Myocyte (in vitro differentiated cells): ENCODE measurements around the gene MCM8. TPM values are rescaled to one million over a fixed set of nuclear protein-coding genes. Genes with fewer than 3 reads are reported as not detected.
"Not testable (repeated sequence)": the region's sequence is repeated elsewhere in the genome, so short reads cannot be mapped to it uniquely, and the experiment has no call there.

ENCODE experiments used
- DNase-seq: peaks from one replicate; pipeline ENCODE4 v3.0.0-alpha.2; 2012; ENCODE audit warnings: low read depth
- total RNA-seq: library from RNA; depleted of rRNA; stranded (reverse); fragments of >200 nt; gene quantifications from 2 replicates; pipeline ENCODE4 v1.2.3, GENCODE V29; 2014

Gene MCM8
- total RNA-seq, 1 donor from 2014 or later: 9.3 TPM

DNA sequence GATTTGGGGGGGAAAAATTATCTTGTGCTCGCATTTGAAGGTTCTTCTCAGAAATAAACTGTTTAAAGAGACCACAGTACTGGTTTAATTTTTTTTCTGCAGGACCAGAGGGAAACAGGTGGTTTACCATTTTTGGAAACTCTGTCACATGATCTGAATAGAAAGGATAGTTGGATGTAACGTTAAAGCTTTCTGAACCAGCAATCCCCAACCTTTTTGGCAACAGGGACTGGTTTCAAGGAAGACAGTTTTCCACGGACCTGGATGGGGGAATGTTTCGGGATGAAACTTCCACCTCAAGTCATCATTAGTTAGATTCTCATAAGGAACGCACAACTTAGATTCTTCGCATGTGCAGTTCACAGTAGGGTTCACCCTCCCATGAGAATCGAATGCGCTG, 50.4 kb downstream of the MCM8 start:
- DNase-seq: no peak

DNA sequence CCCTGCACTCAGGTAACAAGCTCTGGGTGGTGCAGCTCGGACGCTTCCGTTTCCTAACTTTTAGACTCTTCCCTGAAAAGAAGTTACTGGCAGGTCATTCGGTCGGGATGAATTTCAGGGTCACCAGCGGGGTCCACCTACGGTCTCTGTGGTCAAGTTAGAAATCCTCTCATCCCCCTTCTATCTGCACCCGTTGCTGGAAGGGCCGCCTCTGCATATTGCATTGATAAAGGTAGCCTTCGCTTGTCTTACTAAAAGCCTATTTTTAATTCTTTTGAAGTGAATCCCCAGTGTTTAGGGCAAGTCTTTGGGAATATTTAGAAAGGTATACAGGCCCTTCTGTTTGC, 56.1 kb downstream of the MCM8 start:
- DNase-seq: no peak

DNA sequence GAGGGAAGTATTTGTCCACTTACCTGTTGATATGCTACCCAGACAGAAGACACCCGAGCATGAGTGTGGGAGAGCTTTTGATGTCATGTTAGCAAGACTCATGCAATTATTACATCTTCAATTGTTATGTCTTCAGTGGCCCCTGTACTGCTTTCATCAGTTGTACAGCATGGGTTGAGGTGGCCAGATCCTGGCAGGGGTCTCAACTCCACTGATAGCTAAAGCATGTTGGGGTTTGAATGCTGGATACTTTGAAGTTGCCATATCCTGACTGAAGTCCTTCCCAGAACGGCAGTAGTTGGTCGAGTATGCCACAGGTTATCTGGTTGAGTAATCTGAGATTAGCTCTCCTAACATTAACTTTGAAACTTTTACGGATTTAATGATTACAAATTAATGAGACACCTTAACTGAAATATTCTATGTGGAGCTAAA, 56.7 kb downstream of the MCM8 start:
- no peak for DNase-seq

- no peak for DNase-seq
Measured at GRCh38 chr20:6007529-6008103, 57.2 kb downstream of the MCM8 start.

GRCh38 chr20:6008254-6008653, 57.8 kb downstream of the MCM8 start:
- DNase-seq: peak; percentile 91

GRCh38 chr20:6012179-6012578, 61.7 kb downstream of the MCM8 start:
- DNase-seq: no peak

DNA sequence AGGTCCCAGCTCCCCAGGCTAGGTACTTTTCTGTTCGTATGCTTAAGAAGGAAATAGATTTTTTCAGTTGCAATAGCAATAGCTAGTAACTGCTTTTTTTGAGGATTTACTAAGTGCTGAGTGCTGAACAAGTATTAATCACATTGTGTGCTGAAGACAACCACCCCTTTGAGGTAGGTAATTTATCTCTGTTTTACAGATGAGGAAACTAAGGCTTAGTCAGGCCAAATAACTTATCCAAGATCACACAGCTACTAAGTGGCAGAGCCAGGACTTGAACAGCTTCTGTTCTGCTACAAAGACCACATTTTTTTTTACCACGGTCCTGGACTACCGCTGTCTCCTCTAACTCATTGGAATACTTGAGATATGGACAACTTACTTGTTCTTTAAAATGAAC, 63.6 kb downstream of the MCM8 start:
- no peak for DNase-seq

DNA sequence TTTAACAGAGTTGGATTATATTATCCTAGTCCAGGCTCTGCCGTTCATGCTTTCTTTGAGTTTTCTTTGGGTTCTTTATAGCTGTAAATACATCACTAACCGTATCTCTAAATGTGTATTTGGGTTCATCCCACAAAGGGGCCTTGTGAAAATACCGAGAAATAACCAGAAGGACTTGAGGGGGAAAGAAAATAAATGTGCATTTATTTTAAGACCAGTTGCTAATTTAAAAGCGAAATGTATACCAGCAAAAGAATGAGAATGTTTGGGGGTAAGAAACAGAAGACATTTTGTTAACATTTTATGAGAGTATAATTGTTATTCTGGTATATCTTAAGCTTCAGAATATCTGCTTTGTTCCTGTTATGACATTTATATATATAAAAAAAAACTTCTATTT, 64.5 kb downstream of the MCM8 start:
- no peak for DNase-seq

- no peak for DNase-seq
Measured at GRCh38 chr20:6017467-6017866, 67.0 kb downstream of the MCM8 start.

DNA sequence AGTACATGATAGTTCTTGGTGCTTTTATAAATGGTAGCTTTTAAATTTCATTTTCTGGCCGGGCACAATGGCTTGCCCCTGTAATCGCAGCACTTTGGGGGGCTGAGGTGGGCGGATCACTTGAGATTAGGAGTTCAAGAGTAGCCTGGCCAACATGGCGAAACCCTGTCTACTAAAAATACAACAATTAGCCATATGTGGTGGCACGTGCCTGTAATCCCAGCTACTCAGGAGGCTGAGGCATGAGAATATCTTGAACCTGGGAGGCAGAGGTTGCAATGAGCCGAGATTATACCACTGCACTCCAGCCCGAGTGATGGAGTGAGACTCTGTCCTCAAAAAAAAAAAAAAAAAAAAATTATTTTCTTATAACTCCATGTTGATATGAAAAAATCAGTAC, 67.4 kb downstream of the MCM8 start:
- no peak for DNase-seq

DNA sequence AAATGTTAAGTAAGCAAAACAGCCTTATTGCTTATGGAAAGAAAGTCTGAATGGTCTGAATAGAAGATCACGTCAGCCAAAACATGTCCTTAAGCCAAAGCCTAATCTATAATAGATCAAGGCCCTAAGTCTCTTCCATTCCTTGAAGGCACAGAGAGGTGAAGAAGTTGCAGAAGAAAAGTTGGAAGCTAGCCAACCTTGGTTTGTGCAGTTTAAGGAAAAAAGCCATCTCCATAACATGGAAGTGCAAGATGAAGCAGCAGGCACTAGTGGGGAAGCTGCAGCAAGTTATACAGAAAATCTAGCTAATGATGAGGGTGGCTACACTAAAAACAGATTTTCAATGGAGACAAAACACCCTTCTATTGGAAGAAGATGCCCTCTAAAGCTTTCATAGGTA, 74.3 kb downstream of the MCM8 start:
- no peak for DNase-seq

DNA sequence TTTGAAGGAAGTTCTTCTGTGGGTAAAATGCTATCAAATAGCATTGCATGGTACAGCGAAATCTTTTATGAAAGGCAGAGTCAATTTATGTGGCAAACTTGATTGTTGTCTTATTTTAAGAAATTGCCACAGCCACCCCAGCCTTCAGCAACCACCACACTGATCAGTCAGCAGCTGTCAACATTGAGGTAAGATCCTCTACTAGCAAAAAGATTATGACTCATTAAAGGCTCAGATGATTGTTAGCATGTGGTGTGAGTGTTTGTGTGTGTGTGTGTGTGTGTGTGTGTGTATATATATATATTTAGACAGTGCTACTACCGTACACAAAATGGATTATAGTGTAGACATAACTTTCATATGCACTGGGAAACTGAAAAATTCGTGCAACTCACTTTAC, 75.6 kb downstream of the MCM8 start:
- peak; percentile 91 for DNase-seq

- no peak for DNase-seq
Measured at GRCh38 chr20:6028818-6029217, 78.4 kb downstream of the MCM8 start.

- no peak for DNase-seq
Measured at GRCh38 chr20:6029538-6029937, 79.1 kb downstream of the MCM8 start.

- DNase-seq: no peak
Measured at GRCh38 chr20:6030453-6031080, 80.1 kb downstream of the MCM8 start.

- not testable (repeated sequence) for DNase-seq
Measured at GRCh38 chr20:6032907-6033306, 82.5 kb downstream of the MCM8 start.

DNA sequence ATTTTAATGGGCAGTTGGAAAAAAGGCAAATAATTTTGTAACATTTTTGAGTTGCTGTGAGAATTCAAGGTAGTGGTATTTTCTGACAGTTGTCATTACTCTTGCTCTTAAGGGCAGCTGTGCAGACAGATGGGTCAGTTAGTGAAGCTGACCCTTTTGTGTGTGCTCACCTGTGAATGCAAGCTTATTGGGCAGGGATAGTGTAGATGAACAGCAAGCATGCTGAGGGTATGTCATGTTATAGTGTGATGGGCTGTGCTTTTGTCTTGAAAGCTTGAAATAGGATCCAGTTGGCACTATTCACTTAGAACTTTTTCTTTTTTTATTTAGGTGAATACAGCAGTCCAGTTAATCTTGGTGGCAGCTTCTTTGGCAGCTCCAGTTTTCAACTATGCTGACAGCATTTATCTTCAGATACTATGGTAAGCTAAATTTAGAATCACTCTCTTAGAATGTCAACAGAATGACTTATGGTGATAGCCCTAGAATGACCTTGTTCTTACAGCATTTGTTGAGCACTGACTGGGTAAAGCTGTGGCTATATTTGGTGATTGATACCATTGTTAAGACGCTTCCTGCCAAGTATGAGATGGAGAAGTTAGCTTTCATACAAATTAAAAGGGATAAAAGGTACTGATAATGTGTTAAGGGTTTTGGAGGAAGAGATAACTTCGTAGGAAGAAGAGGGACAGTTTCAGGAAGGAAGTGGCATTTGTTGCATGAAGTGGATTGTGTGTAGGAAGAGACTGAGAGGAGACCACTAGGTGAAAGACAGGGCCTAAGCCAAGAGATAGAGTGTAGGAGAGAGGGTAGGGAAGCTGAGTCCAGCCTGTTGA, 83.9 kb downstream of the MCM8 start:
- peak; percentile 68 for DNase-seq

DNA sequence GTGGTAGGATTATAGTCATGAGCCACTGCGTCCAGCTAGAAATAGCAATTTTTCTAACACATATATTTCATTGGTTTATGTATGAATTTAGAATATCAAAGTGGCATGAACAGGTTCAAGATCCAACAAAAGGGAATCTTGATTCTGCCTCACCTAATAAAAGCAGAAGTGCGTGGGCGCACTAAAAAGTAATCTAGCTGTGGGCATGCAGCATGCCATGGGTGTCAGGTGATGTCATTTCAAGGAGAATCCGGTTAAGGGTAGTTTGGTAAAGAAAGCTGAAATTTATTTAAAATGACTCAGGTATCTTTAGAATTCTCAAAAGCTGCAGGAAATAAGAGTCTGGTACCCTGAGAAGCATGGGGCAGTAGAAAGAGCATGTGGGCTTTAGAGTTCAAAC, 85.8 kb downstream of the MCM8 start:
- no peak for DNase-seq

- DNase-seq: no peak
Measured at GRCh38 chr20:6037082-6037481, 86.6 kb downstream of the MCM8 start.

- DNase-seq: no peak
Measured at GRCh38 chr20:6038256-6038655, 87.8 kb downstream of the MCM8 start.

DNA sequence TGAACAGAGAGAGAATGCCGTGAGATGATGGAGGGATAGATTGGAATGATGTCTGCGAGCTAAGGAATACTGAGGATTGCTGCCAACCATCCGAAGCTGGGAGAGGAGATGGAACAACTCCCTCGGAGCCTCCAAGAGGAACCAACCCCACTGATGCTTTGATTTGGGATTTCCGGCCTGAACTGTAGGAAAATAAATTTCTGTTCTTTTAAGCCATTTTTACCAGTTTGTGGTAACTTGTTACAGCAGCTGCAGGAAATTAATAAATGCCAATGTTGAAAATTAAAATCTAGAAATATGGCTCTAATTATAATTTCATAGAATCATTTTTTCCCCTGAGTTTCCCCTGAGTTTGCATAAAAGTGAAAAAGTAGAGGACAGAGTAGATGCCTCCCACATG, 89.3 kb downstream of the MCM8 start:
- DNase-seq: no peak

DNA sequence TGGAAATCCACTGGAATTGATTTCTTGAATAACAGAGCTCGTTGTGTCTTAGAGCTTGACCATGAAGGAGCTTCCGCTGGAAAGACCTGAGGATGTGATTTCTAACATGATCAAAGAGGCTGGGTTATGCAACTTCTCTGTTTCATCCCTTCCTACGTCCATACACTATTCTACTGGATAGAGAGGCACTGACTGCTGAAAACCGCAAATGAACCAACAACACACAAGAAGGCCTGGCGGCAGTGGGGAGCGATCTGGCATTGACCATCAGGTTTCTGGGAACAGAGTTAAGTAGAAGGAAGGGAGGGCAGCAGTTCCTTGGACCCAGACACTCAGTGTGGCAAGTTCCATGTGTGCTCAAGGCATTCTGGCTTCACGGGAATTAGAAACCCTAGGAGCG, 90.1 kb downstream of the MCM8 start:
- no peak for DNase-seq
